ENCODE measurements around the gene SDF2L1.

DNA sequence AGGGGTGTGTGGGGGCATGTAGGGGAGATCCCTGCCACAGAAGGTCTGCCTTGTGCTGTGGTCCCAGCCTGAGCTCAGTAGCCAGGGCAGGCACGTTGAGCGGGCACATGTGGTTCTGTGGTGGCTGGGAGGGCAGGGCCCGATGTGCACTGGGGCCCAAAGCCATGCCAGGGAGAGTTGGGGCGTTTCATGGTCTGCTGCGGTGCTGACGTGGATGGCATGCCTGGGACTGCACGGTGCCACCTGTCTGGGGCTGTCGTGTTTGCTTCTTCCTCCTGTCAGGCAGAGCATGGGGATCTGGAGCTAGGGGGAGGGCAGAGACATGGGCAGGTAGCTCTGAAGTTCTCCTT is 43.0 kb downstream of the SDF2L1 start:
- TF ChIP-seq, protein P1, sequence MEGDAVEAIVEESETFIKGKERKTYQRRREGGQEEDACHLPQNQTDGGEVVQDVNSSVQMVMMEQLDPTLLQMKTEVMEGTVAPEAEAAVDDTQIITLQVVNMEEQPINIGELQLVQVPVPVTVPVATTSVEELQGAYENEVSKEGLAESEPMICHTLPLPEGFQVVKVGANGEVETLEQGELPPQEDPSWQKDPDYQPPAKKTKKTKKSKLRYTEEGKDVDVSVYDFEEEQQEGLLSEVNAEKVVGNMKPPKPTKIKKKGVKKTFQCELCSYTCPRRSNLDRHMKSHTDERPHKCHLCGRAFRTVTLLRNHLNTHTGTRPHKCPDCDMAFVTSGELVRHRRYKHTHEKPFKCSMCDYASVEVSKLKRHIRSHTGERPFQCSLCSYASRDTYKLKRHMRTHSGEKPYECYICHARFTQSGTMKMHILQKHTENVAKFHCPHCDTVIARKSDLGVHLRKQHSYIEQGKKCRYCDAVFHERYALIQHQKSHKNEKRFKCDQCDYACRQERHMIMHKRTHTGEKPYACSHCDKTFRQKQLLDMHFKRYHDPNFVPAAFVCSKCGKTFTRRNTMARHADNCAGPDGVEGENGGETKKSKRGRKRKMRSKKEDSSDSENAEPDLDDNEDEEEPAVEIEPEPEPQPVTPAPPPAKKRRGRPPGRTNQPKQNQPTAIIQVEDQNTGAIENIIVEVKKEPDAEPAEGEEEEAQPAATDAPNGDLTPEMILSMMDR (IDR thresholded peaks at IDR 0.05) = no peak
- TF ChIP-seq POLR2A (IDR thresholded peaks at IDR 0.05) (no peak), POLR2AphosphoS5 (IDR thresholded peaks at IDR 0.05) (no peak), EP300 (IDR thresholded peaks at IDR 0.05) (no peak)

Measured in suprapubic skin (tissue), 4 donors.